22Rv1 (cell line): ENCODE results near the gene CD52.

Experiments used
- CTCF ChIP-seq: fragments of 450-650 bp; IDR thresholded peaks from 2 replicates; pipeline ENCODE4 v1.5.1; 2017; ENCODE audit warnings: mild to moderate bottlenecking
- ZFX ChIP-seq: fragments of 450-650 bp; IDR thresholded peaks from 2 replicates; pipeline ENCODE4 v1.6.1; 2017; ENCODE audit warnings: antibody characterized with exemption, borderline replicate concordance

GRCh38 chr1:26351590-26352337 lies 34.0 kb downstream of the CD52 start:
- TF ChIP-seq CTCF = no peak
- TF ChIP-seq ZFX = no peak
